Measurements from ENCODE around the gene HEXIM2. TPM values are rescaled to one million over a fixed set of nuclear protein-coding genes. Genes with fewer than 3 reads are reported as not detected.

Gene HEXIM2
- total and polyA plus RNA-seq, 8 donors = 0.92 to 34.4 (median 11.0) TPM

DNA sequence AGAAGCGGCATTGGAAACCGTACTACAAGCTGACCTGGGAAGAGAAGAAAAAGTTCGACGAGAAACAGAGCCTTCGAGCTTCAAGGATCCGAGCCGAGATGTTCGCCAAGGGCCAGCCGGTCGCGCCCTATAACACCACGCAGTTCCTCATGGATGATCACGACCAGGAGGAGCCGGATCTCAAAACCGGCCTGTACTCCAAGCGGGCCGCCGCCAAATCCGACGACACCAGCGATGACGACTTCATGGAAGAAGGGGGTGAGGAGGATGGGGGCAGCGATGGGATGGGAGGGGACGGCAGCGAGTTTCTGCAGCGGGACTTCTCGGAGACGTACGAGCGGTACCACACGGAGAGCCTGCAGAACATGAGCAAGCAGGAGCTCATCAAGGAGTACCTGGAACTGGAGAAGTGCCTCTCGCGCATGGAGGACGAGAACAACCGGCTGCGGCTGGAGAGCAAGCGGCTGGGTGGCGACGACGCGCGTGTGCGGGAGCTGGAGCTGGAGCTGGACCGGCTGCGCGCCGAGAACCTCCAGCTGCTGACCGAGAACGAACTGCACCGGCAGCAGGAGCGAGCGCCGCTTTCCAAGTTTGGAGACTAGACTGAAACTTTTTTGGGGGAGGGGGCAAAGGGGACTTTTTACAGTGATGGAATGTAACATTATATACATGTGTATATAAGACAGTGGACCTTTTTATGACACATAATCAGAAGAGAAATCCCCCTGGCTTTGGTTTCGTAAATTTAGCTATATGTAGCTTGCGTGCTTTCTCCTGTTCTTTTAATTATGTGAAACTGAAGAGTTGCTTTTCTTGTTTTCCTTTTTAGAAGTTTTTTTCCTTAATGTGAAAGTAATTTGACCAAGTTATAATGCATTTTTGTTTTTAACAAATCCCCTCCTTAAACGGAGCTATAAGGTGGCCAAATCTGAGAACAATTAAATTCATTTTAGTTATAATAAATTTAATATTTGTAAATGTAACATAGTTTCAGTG is 11.7 kb upstream of the HEXIM2 start:
- TF ChIP-seq POLR2AphosphoS5 (IDR thresholded peaks at IDR 0.05) (peak in 2 of 3 donors; percentile 8 to 46), EP300 (IDR thresholded peaks at IDR 0.05) (no peak), POLR2A (IDR thresholded peaks at IDR 0.05) (peak in 1 of 4 donors; percentile 5)
- TF ChIP-seq, protein P1, sequence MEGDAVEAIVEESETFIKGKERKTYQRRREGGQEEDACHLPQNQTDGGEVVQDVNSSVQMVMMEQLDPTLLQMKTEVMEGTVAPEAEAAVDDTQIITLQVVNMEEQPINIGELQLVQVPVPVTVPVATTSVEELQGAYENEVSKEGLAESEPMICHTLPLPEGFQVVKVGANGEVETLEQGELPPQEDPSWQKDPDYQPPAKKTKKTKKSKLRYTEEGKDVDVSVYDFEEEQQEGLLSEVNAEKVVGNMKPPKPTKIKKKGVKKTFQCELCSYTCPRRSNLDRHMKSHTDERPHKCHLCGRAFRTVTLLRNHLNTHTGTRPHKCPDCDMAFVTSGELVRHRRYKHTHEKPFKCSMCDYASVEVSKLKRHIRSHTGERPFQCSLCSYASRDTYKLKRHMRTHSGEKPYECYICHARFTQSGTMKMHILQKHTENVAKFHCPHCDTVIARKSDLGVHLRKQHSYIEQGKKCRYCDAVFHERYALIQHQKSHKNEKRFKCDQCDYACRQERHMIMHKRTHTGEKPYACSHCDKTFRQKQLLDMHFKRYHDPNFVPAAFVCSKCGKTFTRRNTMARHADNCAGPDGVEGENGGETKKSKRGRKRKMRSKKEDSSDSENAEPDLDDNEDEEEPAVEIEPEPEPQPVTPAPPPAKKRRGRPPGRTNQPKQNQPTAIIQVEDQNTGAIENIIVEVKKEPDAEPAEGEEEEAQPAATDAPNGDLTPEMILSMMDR (IDR thresholded peaks at IDR 0.05) = no peak
- WGBS, 5 donors = 0 to 2% (median 1%) methylated on average over 48 to 56 of the region's 56 CpGs
- Histone ChIP-seq H3K36me3 (no peaks in the 10 kb centered on the region), H3K27ac (peak overlapping the region; percentile 89 to 99 (median 97)), H3K4me1 (peaks cover 36 to 71% (median 50%) of the 10 kb centered on the region in 4 donors), H3K4me3 (peak overlapping the region; percentile 82 to 92 (median 83)), H3K27me3 (no peaks in the 10 kb centered on the region), H3K9me3 (no peaks in the 10 kb centered on the region)
- intact Hi-C loops (cut with DNase I; ENCODE audit: low total_unique reads) = no loop called here
- peak; percentile 65 to 87 for DNase-seq

DNA sequence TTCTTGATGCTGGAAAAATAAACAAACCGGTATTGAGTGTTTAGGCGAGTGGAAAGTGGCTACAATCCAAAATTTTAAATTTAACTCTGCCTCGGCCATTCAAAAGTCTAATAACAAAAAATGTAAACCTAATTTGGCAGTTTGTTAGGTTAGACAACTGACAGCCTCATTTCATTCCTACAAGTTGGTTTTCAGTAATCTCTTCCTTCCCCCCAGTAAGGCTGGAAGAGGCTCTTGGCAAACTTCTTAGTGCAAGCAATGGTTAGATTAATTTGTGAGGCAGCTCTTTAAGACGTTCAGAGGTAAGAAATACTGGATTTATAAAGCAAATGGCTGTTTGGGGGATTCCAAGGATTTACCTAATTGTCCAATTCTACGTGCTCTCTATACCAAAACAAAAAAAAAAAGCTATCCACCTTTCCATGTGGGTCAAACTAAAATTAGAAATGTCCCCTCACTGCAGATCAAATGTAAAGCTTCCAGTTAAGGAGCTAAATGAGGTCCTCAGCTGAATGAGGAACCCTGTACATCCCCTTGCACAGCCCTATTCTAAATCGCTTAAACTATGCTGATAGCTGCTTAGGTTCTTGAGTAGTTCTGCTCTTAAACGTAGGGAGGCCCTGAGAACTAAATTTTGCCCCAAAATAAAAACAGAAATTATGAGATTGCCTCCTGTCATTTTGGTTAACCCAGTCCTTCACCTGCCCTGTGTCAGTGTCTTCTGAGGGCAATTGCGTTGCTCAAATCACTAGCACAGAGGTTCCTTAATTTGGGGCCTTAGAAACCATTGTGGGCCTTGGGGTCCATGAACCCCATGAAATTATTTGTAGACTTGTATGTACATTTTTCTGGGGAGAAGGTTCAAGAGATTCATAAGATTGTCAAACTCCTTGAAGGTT is 10.5 kb upstream of the HEXIM2 start:
- peak overlapping the region; percentile 47 to 99 (median 97) for H3K27ac ChIP-seq
- H3K9me3 ChIP-seq = no peaks in the 10 kb centered on the region
- H3K4me3 ChIP-seq = peak overlapping the region; percentile 82 to 92 (median 83)
- TF ChIP-seq EP300 (IDR thresholded peaks at IDR 0.05) = no peak
- no peak for TF ChIP-seq POLR2A (IDR thresholded peaks at IDR 0.05)
- no peak for TF ChIP-seq POLR2AphosphoS5 (IDR thresholded peaks at IDR 0.05)
- TF ChIP-seq, protein P1 (IDR thresholded peaks at IDR 0.05) = no peak
- H3K27me3 ChIP-seq = no peaks in the 10 kb centered on the region
- DNase-seq = peak in 1 of 2 donors; percentile 41
- 18 to 29% (median 20%) methylated on average over 8 of the region's 8 CpGs for WGBS, 5 donors
- H3K36me3 ChIP-seq = no peaks in the 10 kb centered on the region
- intact Hi-C loops (cut with DNase I; ENCODE audit: low total_unique reads) = no loop called here
- peaks cover 40 to 73% (median 51%) of the 10 kb centered on the region in 4 donors for H3K4me1 ChIP-seq

DNA sequence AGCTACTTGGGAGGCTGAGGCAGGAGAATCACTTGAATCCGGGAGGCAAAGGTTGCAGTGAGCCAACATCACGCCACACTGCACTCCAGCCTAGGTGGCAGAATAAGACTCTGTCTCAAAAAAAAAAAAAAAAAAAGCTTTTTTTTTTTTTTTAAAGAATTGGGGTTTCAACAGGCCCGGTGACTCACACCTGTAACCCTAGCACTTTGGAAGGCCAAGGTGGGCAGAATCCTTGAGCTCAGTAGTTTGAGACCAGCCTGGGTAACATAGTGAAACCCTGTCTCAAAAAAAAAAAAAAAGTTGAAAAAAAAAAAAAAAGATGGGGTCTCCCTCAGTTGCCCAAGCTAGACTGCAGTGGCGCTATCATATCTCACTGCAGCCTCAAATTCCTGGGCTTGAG is 6.6 kb upstream of the HEXIM2 start:
- no peaks in the 10 kb centered on the region for H3K36me3 ChIP-seq
- no peaks in the 10 kb centered on the region for H3K27me3 ChIP-seq
- no peaks in the 10 kb centered on the region for H3K9me3 ChIP-seq
- intact Hi-C loops (cut with DNase I; ENCODE audit: low total_unique reads) = no loop called here
- TF ChIP-seq EP300 (IDR thresholded peaks at IDR 0.05) (no peak), POLR2AphosphoS5 (IDR thresholded peaks at IDR 0.05) (no peak), POLR2A (IDR thresholded peaks at IDR 0.05) (no peak)
- TF ChIP-seq, protein P1 (IDR thresholded peaks at IDR 0.05) = no peak
- 80 to 92% (median 83%) methylated on average over 4 of the region's 4 CpGs for WGBS, 5 donors
- H3K4me3 ChIP-seq = no peak overlapping the region
- DNase-seq = no peak
- peak overlapping the region in 3 of 5 donors; percentile 14 to 50 (median 41) for H3K27ac ChIP-seq
- H3K4me1 ChIP-seq = peaks cover 64 to 98% (median 76%) of the 10 kb centered on the region in 4 donors

DNA sequence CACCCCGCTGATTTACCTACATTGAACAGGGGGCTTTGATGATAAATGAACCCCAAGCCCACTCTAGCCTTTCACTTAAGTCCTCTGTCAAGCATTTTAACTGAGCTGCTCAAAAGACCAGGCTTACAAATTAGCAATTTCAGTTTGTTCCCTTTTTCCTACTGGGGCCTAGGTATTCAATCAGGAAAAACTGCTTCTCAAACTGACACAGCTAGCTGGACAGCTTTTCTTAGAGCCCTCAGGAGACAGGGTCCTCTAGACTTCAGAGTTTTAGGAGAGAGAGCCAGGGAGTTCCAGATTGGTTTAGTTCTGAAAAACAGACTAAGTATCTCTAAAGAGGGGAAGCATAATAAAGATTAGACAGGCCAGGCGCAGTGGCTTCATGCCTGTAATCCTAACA is 6.2 kb upstream of the HEXIM2 start:
- H3K36me3 ChIP-seq = no peaks in the 10 kb centered on the region
- no peak overlapping the region for H3K4me3 ChIP-seq
- H3K27me3 ChIP-seq = no peaks in the 10 kb centered on the region
- DNase-seq = no peak
- TF ChIP-seq, protein P1 (IDR thresholded peaks at IDR 0.05) = no peak
- TF ChIP-seq EP300 (IDR thresholded peaks at IDR 0.05) = no peak
- no peak for TF ChIP-seq POLR2AphosphoS5 (IDR thresholded peaks at IDR 0.05)
- TF ChIP-seq POLR2A (IDR thresholded peaks at IDR 0.05) = no peak
- intact Hi-C loops (cut with DNase I; ENCODE audit: low total_unique reads) = no loop called here
- peaks cover 65 to 95% (median 78%) of the 10 kb centered on the region in 4 donors for H3K4me1 ChIP-seq
- H3K9me3 ChIP-seq = no peaks in the 10 kb centered on the region
- WGBS, 5 donors = 79 to 97% (median 89%) methylated on average over 2 of the region's 2 CpGs
- peak overlapping the region in 3 of 5 donors; percentile 14 to 50 (median 41) for H3K27ac ChIP-seq

Data from stomach (tissue), 9 donors.